DMS79 (cell line): ENCODE data around the gene DDX59.
"Not testable (repeated sequence)": the region's sequence is repeated elsewhere in the genome, so short reads cannot be mapped to it uniquely, and the experiment has no call there.

Experiments
- DNase-seq: peaks from one replicate; lab custom pipeline; 2025; lab: John Stamatoyannopoulos, UW

DDX59 gene

GRCh38 chr1:200670242-200671118 lies 773 bp upstream of the DDX59 start:
- peak; percentile 32 for DNase-seq

GRCh38 chr1:200668514-200669313 lies 993 bp downstream of the DDX59 start:
- DNase-seq = no peak

GRCh38 chr1:200666309-200666708 lies 3.4 kb downstream of the DDX59 start:
- DNase-seq = no peak

- DNase-seq = no peak
Observed at GRCh38 chr1:200665861-200666260, 3.8 kb downstream of the DDX59 start.

- DNase-seq = no peak
Observed at GRCh38 chr1:200660719-200661118, 9.0 kb downstream of the DDX59 start.

- DNase-seq = no peak
Observed at GRCh38 chr1:200659269-200659668, 10.4 kb downstream of the DDX59 start.

- DNase-seq = no peak
Observed at GRCh38 chr1:200658037-200658818, 11.5 kb downstream of the DDX59 start.

GRCh38 chr1:200654660-200655059 lies 15.0 kb downstream of the DDX59 start:
- DNase-seq = no peak

- no peak for DNase-seq
Observed at GRCh38 chr1:200653022-200653462, 16.7 kb downstream of the DDX59 start.

GRCh38 chr1:200652378-200652777 lies 17.3 kb downstream of the DDX59 start:
- DNase-seq = no peak

GRCh38 chr1:200646515-200646914 lies 23.2 kb downstream of the DDX59 start:
- no peak for DNase-seq

- DNase-seq = no peak
Observed at GRCh38 chr1:200644021-200644420, 25.7 kb downstream of the DDX59 start.

GRCh38 chr1:200642481-200642880 lies 27.2 kb downstream of the DDX59 start:
- DNase-seq = no peak

GRCh38 chr1:200640963-200641401 lies 28.7 kb downstream of the DDX59 start:
- no peak for DNase-seq

- no peak for DNase-seq
Observed at GRCh38 chr1:200640373-200640962, 29.2 kb downstream of the DDX59 start.

- DNase-seq = no peak
Observed at GRCh38 chr1:200638073-200638472, 31.6 kb downstream of the DDX59 start.

GRCh38 chr1:200636681-200637080 lies 33.0 kb downstream of the DDX59 start:
- no peak for DNase-seq

GRCh38 chr1:200634261-200635122 lies 35.2 kb downstream of the DDX59 start:
- no peak for DNase-seq

- no peak for DNase-seq
Observed at GRCh38 chr1:200631375-200631774, 38.3 kb downstream of the DDX59 start.

GRCh38 chr1:200630515-200630899 lies 39.2 kb downstream of the DDX59 start:
- DNase-seq = not testable (repeated sequence)
